ENCODE results near the gene FGF6.

GRCh38 chr12:4412465-4412864 lies 33.1 kb downstream of the FGF6 start:
- TF ChIP-seq CTCF (IDR thresholded peaks at IDR 0.05) (no peak), POLR2A (IDR thresholded peaks at IDR 0.05) (no peak)

Measured in esophagus squamous epithelium (tissue), 4 donors.